Measurements from ENCODE around the gene RPS16.

DNA sequence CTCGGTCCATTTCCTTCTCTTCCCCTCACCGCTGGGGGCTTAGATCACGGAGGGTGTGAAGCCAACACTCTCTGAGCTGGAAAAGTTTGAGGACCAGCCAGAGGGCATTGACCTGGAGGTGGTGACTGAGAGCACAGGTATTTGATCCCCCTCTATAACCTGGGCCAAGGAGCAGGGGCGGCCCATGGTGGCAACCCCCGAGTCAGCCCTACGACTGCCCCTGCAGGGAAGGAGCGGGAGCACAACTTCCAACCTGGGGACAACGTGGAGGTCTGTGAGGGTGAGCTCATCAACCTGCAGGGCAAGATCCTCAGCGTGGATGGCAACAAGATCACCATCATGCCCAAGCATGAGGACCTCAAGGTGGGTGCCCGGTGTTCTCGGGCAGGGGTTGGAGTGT, 33.3 kb upstream of the RPS16 start:
- no peak for TF ChIP-seq CTCF (IDR thresholded peaks at IDR 0.05)
- TF ChIP-seq POLR2A (IDR thresholded peaks at IDR 0.05) = no peak
